Activated naive CD4-positive, alpha-beta T cell treated with anti-CD3 and anti-CD28 coated beads for 36 hours (primary cell): ENCODE results near the gene TELO2. TPM values are rescaled to one million over a fixed set of nuclear protein-coding genes. Genes with fewer than 3 reads are reported as not detected.

Experiments used
- CTCF ChIA-PET: fragments of 350-600 bp; sonication (Branson Sonifier 250); formaldehyde crosslinking; loops from one replicate; lab custom pipeline; 2021; ENCODE audit warnings: antibody characterized with exemption; lab: Charles Lee
- DNase-seq: peaks from one replicate; pipeline ENCODE4 v3.0.0-alpha.2; 2020
- H3K27ac Mint-ChIP-seq: one replicate; pipeline ENCODE4 v1.8.0; 2021; ENCODE audit warnings: mild to moderate bottlenecking, mixed read lengths
- H3K27me3 Mint-ChIP-seq: one replicate; pipeline ENCODE4 v1.8.0; 2021; ENCODE audit warnings: low read depth, mixed read lengths
- H3K36me3 Mint-ChIP-seq: one replicate; pipeline ENCODE4 v1.8.0; 2021; ENCODE audit warnings: low read depth, mixed read lengths
- H3K4me1 Mint-ChIP-seq: one replicate; pipeline ENCODE4 v1.8.0; 2021; ENCODE audit warnings: low read depth, mixed read lengths
- H3K4me3 Mint-ChIP-seq: one replicate; pipeline ENCODE4 v1.8.0; 2021; ENCODE audit warnings: mild to moderate bottlenecking, moderate library complexity, mixed read lengths
- H3K9me3 Mint-ChIP-seq: one replicate; pipeline ENCODE4 v1.8.0; 2021; ENCODE audit warnings: mixed read lengths
- intact Hi-C: fragments of 100-400 bp; cut with micrococcal nuclease; formaldehyde crosslinking; loops from one replicate; pipeline ENCODE4 v1.15.1; 2023
- total RNA-seq, 2 experiments: library from RNA; stranded (reverse); gene quantifications; one replicate each; pipeline ENCODE4 v1.2.3, GENCODE V29; 2021

The TELO2 gene
- 10 to 100 TPM; 68.1 to 76.1 TPM for total RNA-seq

DNA sequence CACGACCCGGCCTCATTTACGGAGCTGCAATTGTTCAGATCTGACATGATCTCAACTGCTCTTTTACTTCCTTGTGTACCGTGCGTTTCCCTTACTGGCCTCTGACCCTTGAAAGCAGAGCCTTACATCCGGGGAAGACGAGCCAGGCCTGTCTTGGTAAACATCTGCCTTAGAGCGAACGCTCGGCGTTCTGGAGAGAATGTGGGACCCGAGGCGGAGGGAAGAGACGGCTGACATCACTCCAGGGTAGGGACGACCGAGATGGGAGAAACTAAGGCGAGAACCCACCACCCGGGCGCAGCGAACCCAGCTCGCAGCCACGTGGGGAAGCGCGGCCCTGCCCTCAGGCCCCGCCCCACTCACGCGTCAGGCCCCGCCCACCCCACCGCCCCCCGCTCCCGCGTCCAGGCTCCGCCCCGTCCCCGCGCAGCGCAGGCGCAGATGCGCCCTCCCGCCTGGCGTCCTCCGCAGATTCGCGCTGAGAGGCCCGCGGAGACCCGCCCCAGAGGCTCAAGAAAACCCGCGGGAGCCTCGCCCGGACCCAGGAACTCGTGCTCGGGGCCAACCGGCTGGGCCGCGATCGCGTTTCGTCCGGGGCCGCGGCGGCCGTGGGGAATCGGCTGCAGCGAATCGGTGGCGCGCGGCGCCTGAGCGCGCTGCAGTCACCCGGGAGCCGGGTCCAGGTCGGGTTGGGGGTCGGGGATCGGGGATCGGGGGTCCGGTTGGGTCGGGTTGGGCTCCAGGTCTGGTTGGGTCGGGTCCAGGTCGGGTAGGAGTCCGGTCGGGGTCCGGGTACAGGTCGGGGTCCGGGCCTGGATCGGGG lies at the start of gene TELO2:
Gene TELO2, plus strand, starts transcription at position 438 of the 823 bp plus-strand sequence. CDS start 922 bp downstream, outside the sequence.
- Mint-ChIP-seq H3K4me1 (peaks cover 16% of the 10 kb centered on the region), H3K9me3 (no peaks in the 10 kb centered on the region), H3K4me3 (peak within 1 kb of the TSS; percentile 90), H3K36me3 (peaks cover 15% of the 10 kb centered on the region), H3K27ac (peak within 1 kb of the TSS; percentile 94), H3K27me3 (no peaks in the 10 kb centered on the region)
- DNase-seq, result peak; percentile 85
- intact Hi-C loops, result loop anchor here (1.0 to 10.0 kb wide), 5 partner anchors 18 to 185 kb away; partner anchors contain the start of genes CLCN7, CRAMP1, IFT140 and JPT2
- CTCF ChIA-PET, result no interaction called here

DNA sequence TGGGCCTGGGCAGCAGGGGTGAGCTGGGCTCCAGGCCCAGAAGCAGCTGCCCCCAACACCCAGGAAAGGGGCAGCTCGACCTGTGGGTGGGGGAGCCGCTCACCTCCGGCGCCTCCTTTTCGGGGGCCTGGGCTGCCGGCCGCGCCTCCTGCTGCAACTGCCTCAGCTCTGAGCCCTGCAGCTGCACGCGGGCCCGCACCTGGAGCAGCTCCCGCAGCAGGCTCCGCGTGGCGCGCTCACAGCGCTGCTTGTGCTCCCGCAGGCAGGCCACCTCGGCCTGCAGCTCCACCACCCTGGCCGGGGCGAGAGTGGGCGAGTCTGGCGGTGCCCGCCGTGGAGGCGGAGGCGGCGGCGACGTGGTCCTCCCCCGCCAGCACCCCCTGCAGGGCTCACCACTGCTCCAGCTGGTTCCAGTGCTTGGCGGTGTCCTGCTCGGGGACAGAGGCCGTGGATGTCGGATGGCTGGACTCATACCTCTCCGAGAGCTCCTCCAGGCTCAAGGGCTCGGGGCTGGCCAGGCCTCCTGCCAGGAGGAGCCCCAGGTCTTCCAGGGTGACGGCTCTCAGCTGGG lies 49.7 kb upstream of the TELO2 start:
- Mint-ChIP-seq H3K27ac (no peak overlapping the region), H3K4me1 (no peaks in the 10 kb centered on the region), H3K36me3 (no peaks in the 10 kb centered on the region), H3K4me3 (no peak overlapping the region), H3K27me3 (no peaks in the 10 kb centered on the region), H3K9me3 (no peaks in the 10 kb centered on the region)
- no peak for DNase-seq
- intact Hi-C loops, result no loop called here
- CTCF ChIA-PET, result no interaction called here

DNA sequence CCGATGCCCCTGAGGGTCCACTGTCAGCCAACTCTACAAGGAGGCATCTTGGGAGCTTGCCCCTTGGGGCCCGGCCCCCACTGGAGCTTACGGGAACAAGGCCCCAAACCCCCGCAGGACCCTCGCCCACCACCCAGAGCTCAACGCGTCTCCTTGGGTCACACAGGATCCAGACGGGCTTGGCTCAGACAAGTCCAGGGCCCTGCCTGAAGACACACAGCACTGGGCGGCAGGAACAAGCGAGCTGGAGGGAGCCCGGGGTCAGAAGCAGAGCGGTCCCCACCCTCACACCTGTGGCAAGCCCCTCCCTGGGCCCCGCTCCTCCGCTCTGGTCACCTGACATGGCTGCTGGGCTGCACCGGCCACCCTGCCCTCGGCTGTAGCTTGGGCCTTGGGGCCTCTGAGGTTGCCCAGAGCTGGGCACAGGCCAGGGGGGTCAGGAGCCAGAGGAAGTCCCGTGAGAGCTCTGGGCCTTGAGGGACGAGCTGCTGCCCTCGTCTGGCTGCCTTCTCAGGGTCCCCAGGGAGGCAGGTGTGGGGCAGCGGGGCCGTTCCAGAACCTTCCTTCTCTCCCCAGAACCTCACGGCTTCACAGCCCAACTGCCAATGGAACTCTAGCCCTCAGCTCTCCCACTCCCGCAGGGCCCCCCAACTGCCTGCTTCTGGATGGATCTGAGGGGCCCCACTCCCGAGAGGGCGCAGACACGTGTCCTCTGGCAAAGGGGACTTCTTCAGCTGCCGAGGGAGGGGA lies 49.0 kb upstream of the TELO2 start, which contains the start of gene CCDC154:
Gene CCDC154, minus strand, starts transcription at position 577 of the 750 bp plus-strand sequence. Its CDS starts 234 bp downstream, at position 343.
- Mint-ChIP-seq H3K36me3 (no peaks in the 10 kb centered on the region), H3K27ac (no peak within 1 kb of the TSS), H3K4me1 (no peaks in the 10 kb centered on the region), H3K4me3 (no peak within 1 kb of the TSS), H3K9me3 (no peaks in the 10 kb centered on the region), H3K27me3 (no peaks in the 10 kb centered on the region)
- CTCF ChIA-PET, result no interaction called here
- intact Hi-C loops, result no loop called here
- DNase-seq, result no peak

DNA sequence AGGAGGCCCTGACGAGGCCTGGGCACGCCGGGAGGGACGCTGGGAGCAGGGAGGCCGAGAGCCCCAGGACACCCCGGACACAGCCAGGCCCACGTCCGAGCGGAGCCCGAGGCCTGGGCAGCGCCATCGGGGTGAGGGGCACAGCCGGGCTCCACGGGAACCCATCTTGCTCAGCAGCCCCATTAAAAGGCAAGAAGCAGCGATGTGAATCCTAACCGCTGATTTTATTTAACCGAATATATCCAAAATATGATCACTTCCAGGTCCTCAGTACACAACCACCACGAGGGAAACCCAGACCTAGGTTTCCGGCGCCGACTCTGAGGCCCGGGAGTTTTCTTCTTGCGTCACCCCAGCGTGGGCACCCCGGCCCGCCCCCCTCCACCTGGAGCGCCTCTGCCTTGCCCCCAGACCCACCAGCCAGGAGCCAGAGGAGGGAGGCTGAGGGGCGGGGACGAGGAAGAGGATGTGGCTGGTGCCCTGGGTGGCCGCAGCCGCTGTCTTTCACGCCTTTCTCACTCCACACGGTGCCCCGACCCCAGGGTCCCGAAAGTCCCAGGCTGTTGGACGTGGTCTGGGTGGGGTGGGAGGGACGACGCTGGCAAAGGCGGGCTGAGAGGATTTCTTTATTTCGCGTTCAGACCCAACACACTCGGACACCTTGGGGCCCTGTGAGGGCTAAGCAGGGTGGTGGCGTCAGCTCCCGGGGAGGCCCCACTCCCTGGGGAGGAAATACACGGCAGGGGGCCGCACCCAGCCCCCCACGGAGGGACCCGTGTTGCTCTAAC lies 48.2 kb upstream of the TELO2 start:
- Mint-ChIP-seq H3K27ac (no peak overlapping the region), H3K4me3 (no peak overlapping the region), H3K9me3 (no peaks in the 10 kb centered on the region), H3K4me1 (no peaks in the 10 kb centered on the region), H3K27me3 (no peaks in the 10 kb centered on the region), H3K36me3 (peaks cover 3% of the 10 kb centered on the region)
- CTCF ChIA-PET, result no interaction called here
- intact Hi-C loops, result no loop called here
- DNase-seq, result no peak

DNA sequence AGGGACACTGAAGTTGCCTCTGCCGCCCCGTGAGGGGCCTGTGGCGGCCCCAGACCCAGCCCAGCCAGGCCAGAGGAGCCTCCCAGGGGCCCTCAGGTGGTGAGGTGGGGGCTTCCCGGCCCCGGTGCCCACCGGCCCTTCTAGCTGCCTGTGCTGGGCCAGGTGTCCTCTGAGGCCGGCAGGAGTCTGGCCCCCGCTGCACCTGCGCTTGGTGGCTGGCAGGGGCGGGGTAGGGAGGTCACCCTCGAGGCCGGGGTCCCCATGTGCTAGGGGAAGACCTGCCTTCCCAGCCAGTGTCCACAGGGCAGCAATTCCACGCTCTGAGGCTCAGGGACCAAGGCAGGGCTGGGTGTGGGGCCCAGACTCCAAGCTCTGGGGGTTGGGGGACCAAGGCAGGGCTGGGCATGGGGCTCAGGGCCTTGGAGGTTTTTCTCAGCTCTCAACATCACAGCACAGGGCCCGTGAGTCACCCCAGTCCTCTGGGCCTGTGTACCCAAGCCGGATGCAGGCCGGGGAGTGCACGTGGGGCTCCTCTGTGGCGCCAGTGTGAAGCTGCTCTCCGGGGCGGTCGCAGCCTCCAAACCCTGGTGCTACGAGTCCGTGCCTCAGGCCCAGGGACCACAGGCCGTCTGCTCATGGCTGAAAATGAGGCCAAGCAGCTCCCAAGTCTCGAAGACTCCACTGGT lies 47.5 kb upstream of the TELO2 start:
- no peak overlapping the region for H3K4me3 Mint-ChIP-seq
- CTCF ChIA-PET, result no interaction called here
- H3K27ac Mint-ChIP-seq, result no peak overlapping the region
- intact Hi-C loops, result no loop called here
- no peaks in the 10 kb centered on the region for H3K27me3 Mint-ChIP-seq
- no peaks in the 10 kb centered on the region for H3K4me1 Mint-ChIP-seq
- H3K9me3 Mint-ChIP-seq, result no peaks in the 10 kb centered on the region
- no peak for DNase-seq
- peaks cover 6% of the 10 kb centered on the region for H3K36me3 Mint-ChIP-seq

DNA sequence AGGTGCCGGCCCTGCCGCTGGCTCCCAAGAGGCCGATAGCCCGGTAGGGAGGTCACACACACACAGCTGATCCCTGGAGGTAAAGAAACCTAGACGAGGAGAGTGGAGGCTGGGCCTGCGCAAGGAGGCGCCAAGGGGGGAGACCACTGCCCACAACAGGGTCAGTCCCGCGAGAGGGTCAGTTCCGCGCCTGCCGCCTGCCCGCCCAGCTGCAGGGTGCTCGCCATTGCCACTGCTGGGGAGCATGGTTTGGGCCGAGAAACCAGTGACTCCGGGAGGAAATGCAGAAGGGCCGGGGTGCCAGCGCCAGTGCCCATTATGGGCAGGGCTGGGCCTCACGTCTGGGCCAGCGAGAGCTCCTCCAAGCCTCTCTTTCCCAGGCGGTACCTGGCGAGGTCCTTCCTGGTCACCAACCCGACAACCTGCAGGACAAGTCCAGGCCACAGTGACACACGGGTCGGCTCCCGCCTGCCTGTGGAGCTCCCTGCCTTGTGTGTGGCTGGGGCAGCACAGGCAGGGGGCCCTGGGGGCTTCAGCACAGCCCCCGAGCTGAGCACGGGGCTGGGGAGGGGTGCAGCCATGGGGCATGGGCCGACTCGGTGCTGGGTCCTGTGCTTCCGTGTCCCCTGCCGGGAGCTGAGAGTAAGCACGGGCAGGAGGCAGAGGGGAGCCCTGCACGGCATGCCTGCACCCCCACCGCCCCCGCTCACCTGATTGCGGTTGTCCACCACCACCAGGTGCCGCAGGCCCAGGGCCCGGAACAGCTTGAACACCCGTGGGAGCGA lies 46.7 kb upstream of the TELO2 start:
- DNase-seq, result no peak
- Mint-ChIP-seq H3K4me3 (no peak overlapping the region), H3K4me1 (no peaks in the 10 kb centered on the region), H3K36me3 (peaks cover 6% of the 10 kb centered on the region), H3K27me3 (no peaks in the 10 kb centered on the region), H3K9me3 (no peaks in the 10 kb centered on the region), H3K27ac (no peak overlapping the region)
- intact Hi-C loops, result no loop called here
- CTCF ChIA-PET, result no interaction called here

DNA sequence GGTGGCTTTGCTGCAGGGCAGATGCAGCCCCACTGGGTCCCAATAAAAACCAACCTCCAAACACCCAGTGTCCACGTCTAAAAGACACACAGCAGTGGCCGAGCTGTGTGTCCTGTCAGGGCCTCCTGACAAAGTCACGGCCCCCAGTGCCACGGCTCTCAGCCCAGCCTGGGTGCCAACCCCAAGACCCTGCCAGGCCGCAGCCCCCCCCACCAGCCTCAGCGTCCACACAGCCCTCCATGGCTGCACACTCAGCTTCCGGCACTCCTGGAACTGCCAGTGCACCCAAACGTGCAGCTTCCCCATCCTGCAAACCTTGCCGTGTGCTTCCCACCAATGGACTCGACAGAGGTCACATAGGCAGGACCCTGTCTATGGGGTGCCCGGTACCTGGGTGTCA lies 45.2 kb upstream of the TELO2 start:
- DNase-seq, result no peak
- Mint-ChIP-seq H3K27me3 (no peaks in the 10 kb centered on the region), H3K4me1 (no peaks in the 10 kb centered on the region), H3K27ac (no peak overlapping the region), H3K9me3 (no peaks in the 10 kb centered on the region), H3K4me3 (no peak overlapping the region), H3K36me3 (peaks cover 6% of the 10 kb centered on the region)
- intact Hi-C loops, result no loop called here
- CTCF ChIA-PET, result no interaction called here

DNA sequence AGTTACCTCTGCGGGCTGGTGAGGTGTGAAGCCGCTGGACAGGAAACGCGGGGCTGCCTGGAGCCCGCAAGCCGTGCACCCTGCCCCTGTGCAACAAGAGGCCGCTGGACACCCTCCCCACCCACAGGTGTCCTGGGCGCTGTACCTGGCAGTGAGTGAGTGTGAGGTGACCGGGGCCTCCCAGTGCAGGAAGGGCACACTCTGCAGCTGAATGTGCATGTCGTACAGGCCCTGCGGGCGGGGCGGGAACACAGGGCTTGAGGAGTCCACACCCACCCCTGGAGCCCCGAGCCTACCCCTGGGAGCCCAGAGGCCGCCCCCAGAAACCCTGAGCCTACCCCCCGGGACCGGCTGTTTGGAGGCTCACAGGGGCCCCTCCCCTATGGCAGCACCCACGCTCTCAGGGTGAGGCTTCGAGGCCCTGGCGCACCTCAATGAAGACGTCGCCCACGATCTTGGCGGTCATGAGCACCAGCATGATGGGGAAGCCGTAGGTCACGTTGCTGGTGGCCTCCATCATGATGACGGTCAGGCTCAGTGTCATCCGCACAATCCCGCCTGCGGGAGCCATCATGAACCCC lies 44.5 kb upstream of the TELO2 start:
- no peak for DNase-seq
- Mint-ChIP-seq H3K4me1 (no peaks in the 10 kb centered on the region), H3K9me3 (no peaks in the 10 kb centered on the region), H3K4me3 (no peak overlapping the region), H3K27me3 (no peaks in the 10 kb centered on the region), H3K36me3 (peaks cover 6% of the 10 kb centered on the region), H3K27ac (no peak overlapping the region)
- CTCF ChIA-PET, result no interaction called here
- intact Hi-C loops, result no loop called here

DNA sequence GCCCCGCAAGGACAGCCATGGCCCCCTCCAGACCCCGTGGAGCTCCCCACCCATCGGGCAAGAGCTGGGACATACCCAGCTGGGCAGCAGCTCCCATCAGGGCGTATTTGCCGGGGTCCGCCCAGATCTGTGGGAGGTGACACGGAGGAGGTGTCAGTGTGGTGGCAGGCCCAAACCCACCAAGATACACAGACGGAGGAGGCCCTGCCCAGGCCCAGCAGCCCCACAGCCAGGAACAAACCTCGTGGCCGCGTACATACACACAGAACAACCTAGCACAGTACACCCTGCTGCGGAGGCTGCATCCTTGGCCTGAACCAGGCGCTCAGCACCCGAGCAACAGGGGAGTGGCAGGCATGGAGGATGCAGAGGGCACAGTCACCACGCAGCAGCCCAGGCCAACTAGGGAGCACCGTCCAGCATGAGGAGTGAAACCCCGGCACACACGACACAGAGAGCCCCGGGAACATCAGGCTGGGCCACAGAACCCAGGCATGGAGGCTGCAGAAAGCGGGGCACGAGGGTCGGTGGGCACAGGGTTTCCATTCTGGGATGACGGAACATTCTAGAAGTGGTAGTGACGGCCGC lies 43.9 kb upstream of the TELO2 start:
- no peak overlapping the region for H3K4me3 Mint-ChIP-seq
- H3K27ac Mint-ChIP-seq, result no peak overlapping the region
- H3K4me1 Mint-ChIP-seq, result peaks cover 2% of the 10 kb centered on the region
- no peak for DNase-seq
- CTCF ChIA-PET, result no interaction called here
- H3K9me3 Mint-ChIP-seq, result no peaks in the 10 kb centered on the region
- no peaks in the 10 kb centered on the region for H3K27me3 Mint-ChIP-seq
- H3K36me3 Mint-ChIP-seq, result peaks cover 6% of the 10 kb centered on the region
- intact Hi-C loops, result no loop called here

DNA sequence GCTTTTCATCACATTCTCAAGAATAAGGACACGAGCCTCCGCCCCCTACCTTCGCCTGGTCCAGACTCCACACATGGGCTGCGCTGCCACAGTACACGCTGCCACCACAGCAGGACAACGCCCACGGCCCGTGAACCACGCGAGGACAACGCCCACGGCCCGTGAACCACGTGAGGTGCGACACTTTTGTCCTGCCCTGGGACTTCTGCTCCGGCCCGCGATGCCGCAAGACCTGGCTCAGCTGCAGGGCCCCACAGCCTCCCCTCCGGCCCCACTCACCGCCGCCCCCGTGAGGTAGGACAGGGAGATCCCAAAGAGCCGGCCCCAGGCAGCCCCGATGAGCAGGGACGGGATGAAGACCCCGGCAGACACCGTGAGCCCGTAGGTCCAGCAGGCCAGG lies 42.9 kb upstream of the TELO2 start:
- no peak for DNase-seq
- Mint-ChIP-seq H3K4me3 (no peak overlapping the region), H3K4me1 (peaks cover 3% of the 10 kb centered on the region), H3K27me3 (no peaks in the 10 kb centered on the region), H3K9me3 (no peaks in the 10 kb centered on the region), H3K27ac (no peak overlapping the region), H3K36me3 (peaks cover 7% of the 10 kb centered on the region)
- intact Hi-C loops, result no loop called here
- CTCF ChIA-PET, result no interaction called here
